Kidney epithelial cell (primary cell): ENCODE data around the gene PLEKHG3. TPM values are rescaled to one million over a fixed set of nuclear protein-coding genes. Genes with fewer than 3 reads are reported as not detected.

Experiments
- DNase-seq: peaks from one replicate; pipeline ENCODE4 v3.0.0-alpha.2; 2010; ENCODE audit warnings: low read depth
- H3K27me3 ChIP-seq: 2 replicates; pipeline ENCODE4 v1.6.0; 2011; ENCODE audit warnings: low read length; ENCODE audit not compliant: control insufficient read depth, insufficient read depth
- H3K36me3 ChIP-seq: 2 replicates; pipeline ENCODE4 v1.5.1; 2011; ENCODE audit warnings: low read length; ENCODE audit not compliant: control insufficient read depth, insufficient read depth
- H3K4me3 ChIP-seq: 2 replicates; pipeline ENCODE4 v1.5.1; 2011; ENCODE audit warnings: low read depth, mild to moderate bottlenecking, control low read depth, low read length
- total RNA-seq: library from RNA; depleted of rRNA; stranded (reverse); fragments of >200 nt; gene quantifications from 2 replicates; pipeline ENCODE4 v1.2.3, GENCODE V29; 2015
- TF ChIP-seq, protein P1 (sequence below): IDR thresholded peaks from 2 replicates; pipeline ENCODE4 v1.5.1; 2011; ENCODE audit warnings: mild to moderate bottlenecking, moderate library complexity, low read length, control low read depth, inconsistent platforms; ENCODE audit not compliant: insufficient read depth, poor library complexity, severe bottlenecking

The PLEKHG3 gene
- total RNA-seq, 1 donor from 2014 or later = 136 TPM

DNA sequence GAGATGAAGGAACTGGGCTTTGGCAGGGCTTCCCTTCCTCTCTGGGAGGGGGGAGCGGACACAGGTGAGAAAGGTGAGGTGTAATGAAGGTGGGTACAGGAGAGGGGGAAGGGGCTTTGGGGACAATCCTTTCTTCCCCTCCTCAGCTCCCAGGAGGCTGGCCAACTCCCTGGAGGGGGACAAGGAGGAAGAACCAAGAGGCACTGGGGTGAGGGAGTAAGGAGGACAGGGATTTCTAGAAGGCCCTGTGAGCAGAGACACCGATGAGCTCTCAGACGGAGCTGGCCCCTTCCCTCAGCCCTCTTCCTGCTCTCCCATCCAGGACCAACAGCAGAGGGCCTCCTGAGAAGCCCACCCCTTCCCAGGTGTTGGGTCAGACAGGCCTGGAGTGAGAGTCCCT is 53.4 kb downstream of the PLEKHG3 start:
- Histone ChIP-seq H3K36me3 (no peaks in the 10 kb centered on the region), H3K27me3 (no peaks in the 10 kb centered on the region), H3K4me3 (no peak overlapping the region)
- DNase-seq = no peak
- TF ChIP-seq, protein P1, sequence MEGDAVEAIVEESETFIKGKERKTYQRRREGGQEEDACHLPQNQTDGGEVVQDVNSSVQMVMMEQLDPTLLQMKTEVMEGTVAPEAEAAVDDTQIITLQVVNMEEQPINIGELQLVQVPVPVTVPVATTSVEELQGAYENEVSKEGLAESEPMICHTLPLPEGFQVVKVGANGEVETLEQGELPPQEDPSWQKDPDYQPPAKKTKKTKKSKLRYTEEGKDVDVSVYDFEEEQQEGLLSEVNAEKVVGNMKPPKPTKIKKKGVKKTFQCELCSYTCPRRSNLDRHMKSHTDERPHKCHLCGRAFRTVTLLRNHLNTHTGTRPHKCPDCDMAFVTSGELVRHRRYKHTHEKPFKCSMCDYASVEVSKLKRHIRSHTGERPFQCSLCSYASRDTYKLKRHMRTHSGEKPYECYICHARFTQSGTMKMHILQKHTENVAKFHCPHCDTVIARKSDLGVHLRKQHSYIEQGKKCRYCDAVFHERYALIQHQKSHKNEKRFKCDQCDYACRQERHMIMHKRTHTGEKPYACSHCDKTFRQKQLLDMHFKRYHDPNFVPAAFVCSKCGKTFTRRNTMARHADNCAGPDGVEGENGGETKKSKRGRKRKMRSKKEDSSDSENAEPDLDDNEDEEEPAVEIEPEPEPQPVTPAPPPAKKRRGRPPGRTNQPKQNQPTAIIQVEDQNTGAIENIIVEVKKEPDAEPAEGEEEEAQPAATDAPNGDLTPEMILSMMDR = no peak

DNA sequence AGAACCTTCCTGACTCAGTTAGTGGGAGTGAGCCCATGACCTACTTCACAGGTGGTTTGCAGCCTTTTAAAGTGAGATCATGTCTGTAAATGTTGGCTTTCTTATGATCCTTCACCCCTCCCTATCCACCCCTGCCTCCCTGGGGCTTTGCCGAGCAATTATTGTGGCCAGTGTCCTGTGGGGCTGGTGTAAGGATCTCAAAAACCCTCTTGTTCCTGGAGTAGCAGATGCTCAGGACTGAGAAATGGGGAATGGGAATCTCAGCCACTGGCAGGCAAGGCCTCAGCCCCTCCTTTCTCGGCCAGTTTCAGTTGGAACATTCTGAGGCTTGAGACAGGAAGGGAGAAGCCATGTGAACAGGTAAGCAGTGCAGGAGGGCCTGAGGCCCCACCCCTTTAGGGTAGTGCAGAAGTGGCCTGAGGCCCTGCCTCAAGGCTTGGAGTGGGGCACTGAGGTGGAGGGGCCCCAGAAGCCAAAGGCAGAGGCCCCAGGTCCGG is 53.8 kb downstream of the PLEKHG3 start:
- DNase-seq = peak; percentile 82

DNA sequence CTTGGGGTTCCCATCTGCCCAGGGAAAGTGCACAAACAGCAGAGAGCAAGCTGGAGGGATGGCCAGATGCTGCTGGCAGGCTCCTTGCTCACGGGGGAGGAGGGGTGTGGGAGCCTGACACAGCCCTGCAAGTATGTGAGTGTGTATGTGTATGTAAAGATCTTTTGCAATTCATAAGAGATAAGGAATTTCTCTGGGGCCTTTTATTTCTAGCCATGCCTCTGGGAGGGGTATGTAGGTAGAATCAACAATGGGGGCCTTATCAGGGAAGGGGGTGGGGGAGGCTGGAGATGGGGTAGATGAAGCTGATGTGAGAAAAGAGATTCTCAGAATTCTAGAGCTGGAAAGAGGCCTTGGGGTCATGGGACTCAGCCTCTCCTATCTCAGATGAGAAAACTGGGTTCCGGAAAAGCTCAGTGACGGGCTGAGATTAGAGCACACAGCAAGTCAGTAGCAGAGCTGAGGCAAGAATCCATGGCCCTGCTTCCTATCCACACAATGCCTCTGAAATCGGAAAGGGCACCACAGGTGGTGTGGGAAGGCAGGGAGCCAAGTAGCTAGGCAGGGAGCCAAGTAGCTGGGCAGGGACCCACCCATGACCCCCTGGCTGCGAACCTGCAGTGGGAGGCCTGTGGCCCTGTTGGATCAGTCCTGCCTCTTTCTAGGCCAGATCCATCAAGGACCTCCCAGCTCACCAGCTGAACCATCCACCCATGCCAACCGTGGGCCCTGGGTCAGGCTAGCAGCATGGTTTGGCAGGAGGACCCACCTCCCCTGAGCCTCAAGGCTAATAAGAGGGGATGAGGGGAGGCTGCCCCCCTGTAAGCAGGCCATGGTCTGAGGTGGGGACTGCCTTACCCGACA is 54.7 kb downstream of the PLEKHG3 start:
- no peak for DNase-seq
- no peaks in the 10 kb centered on the region for H3K27me3 ChIP-seq
- H3K36me3 ChIP-seq = no peaks in the 10 kb centered on the region
- TF ChIP-seq, protein P1 = no peak
- H3K4me3 ChIP-seq = no peak overlapping the region

More for the DNA sequence above, 53.8 kb downstream of the PLEKHG3 start:
- no peaks in the 10 kb centered on the region for H3K27me3 ChIP-seq
- H3K4me3 ChIP-seq = no peak overlapping the region
- TF ChIP-seq, protein P1 = no peak
- H3K36me3 ChIP-seq = no peaks in the 10 kb centered on the region

DNA sequence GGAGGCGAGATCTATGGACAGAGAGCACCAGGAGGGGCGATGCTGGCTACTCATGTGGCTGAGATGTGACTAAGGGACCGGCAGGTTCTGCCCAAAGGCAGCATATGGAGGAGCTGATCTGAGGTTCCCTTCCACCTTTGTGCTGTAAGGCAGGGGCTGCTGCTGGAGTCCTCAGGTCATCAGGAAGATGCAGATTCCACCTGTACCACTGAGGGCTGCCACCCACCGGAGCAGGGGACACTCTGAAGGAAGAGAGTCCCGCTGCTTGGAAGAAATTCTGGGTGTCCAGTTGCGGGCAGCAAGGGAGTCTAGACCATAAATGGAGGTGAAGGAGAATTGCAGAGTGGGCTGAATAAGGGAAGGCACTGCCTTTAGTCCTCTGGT is 55.3 kb downstream of the PLEKHG3 start:
- Histone ChIP-seq H3K36me3 (no peaks in the 10 kb centered on the region), H3K4me3 (no peak overlapping the region), H3K27me3 (no peaks in the 10 kb centered on the region)
- DNase-seq = no peak
- TF ChIP-seq, protein P1 = no peak

DNA sequence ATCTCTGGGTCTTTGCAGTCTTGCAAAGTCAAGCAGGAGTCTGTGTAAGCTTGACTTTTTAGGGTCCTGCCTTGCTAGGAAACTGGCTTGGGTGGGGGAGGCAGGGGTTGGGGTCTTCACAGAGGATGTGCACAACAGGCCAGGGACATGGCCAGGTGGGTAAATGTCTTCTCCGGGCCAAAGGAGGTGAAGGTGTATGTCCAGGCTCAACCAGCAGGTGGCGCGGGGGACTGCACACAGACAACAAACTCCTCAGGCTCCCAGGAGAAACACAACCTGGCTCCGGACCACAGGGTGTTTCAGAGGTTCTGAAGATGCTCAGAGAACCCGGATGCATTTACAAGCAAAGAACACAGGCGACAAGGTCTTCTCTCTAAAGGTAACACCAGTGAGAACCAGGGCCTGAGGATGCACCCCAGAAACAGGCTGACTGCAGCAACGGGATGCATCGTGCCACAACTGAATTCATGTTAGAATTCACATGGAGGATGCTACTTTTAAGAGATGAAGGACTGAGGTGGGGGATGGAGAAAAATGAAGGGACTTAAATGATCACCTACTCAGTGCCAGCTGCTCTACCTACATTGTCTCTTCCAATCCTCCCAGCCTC is 56.0 kb downstream of the PLEKHG3 start:
- DNase-seq = no peak
- H3K4me3 ChIP-seq = no peak overlapping the region
- no peaks in the 10 kb centered on the region for H3K27me3 ChIP-seq
- no peaks in the 10 kb centered on the region for H3K36me3 ChIP-seq
- TF ChIP-seq, protein P1 = peak; percentile 85
